Smooth muscle cell (in vitro differentiated cells): ENCODE data around the gene CGB8. TPM values are rescaled to one million over a fixed set of nuclear protein-coding genes. Genes with fewer than 3 reads are reported as not detected.

Experiments
- DNase-seq: peaks from one replicate; lab custom pipeline; 2025; ENCODE audit not compliant: unreplicated experiment; lab: John Stamatoyannopoulos, UW
- H2AFZ ChIP-seq: fragments of 200-600 bp; sonication (generic); 2 replicates; pipeline ENCODE4 v1.6.0; 2016; ENCODE audit warnings: antibody characterized with exemption, low read depth, mild to moderate bottlenecking
- H3F3A ChIP-seq: fragments of 200-600 bp; sonication (generic); 2 replicates; pipeline ENCODE4 v1.6.0; 2017; ENCODE audit warnings: antibody characterized with exemption, low read depth
- H3K27ac ChIP-seq: fragments of 200-600 bp; sonication (generic); 2 replicates; pipeline ENCODE4 v1.5.1; 2016; ENCODE audit warnings: low read depth, mild to moderate bottlenecking
- H3K27me3 ChIP-seq: fragments of 200-600 bp; sonication (generic); 2 replicates; pipeline ENCODE4 v1.6.1; 2016; ENCODE audit warnings: low read depth, mild to moderate bottlenecking
- H3K36me3 ChIP-seq: fragments of 200-600 bp; sonication (generic); 2 replicates; pipeline ENCODE4 v1.5.1; 2016; ENCODE audit warnings: low read depth
- H3K4me1 ChIP-seq: fragments of 200-600 bp; sonication (generic); 2 replicates; pipeline ENCODE4 v1.5.1; 2016; ENCODE audit warnings: low read depth
- H3K4me2 ChIP-seq: fragments of 200-600 bp; sonication (generic); 2 replicates; pipeline ENCODE4 v1.6.0; 2016; ENCODE audit warnings: mild to moderate bottlenecking
- H3K4me3 ChIP-seq: fragments of 200-600 bp; sonication (generic); 2 replicates; pipeline ENCODE4 v1.5.1; 2016; ENCODE audit warnings: mild to moderate bottlenecking
- H3K79me2 ChIP-seq: fragments of 200-600 bp; sonication (generic); 2 replicates; pipeline ENCODE4 v1.6.0; 2016; ENCODE audit warnings: low read depth, mild to moderate bottlenecking
- H3K9ac ChIP-seq: fragments of 200-600 bp; sonication (generic); 2 replicates; pipeline ENCODE4 v1.6.0; 2016; ENCODE audit warnings: low read depth
- H3K9me3 ChIP-seq: fragments of 200-600 bp; sonication (generic); replicated peaks from 2 replicates; pipeline ENCODE4 v1.5.1; 2016; ENCODE audit warnings: low read depth
- H4K20me1 ChIP-seq: fragments of 200-600 bp; sonication (generic); 2 replicates; pipeline ENCODE4 v1.6.0; 2016; ENCODE audit warnings: low read depth
- WGBS: methylation state at CpG from one replicate; pipeline ENCODE4 v1.1.7; 2016; ENCODE audit warnings: low lambda C conversion rate; 5-methylcytosine and 5-hydroxymethylcytosine counted together
- polyA plus RNA-seq: library from polyadenylated mRNA; unstranded; fragments of >200 nt; fragmentation: Nextera tagmentation; extraction: Ambion mirVana; gene quantifications from 2 replicates; pipeline ENCODE4 v1.2.1, GENCODE V29; 2016
- total RNA-seq: library from RNA; depleted of rRNA; stranded (reverse); fragments of >200 nt; gene quantifications from 2 replicates; pipeline ENCODE4 v1.2.3, GENCODE V29; 2014
- TF ChIP-seq, protein P1 (sequence below): fragments of 200-600 bp; sonication (generic); IDR thresholded peaks from 2 replicates; pipeline ENCODE4 v1.5.1; 2017; ENCODE audit warnings: borderline replicate concordance, mild to moderate bottlenecking, antibody characterized with exemption; ENCODE audit not compliant: insufficient read depth, poor library complexity, severe bottlenecking

Gene CGB8
- total and polyA plus RNA-seq, 2 experiments from 2014 or later: 1.0 TPM; not detected in 1

- Histone ChIP-seq H3K4me1 (no peaks in the 10 kb centered on the region), H3K27ac (no peak overlapping the region), H3K27me3 (no peaks in the 10 kb centered on the region), H3K36me3 (no peaks in the 10 kb centered on the region), H3K9ac (no peak overlapping the region), H4K20me1 (no peaks in the 10 kb centered on the region), H2AFZ (no peak overlapping the region), H3K9me3 (no peaks in the 10 kb centered on the region), H3F3A (no peaks in the 10 kb centered on the region), H3K4me2 (no peak overlapping the region), H3K79me2 (no peaks in the 10 kb centered on the region), H3K4me3 (no peak overlapping the region)
- WGBS: 93% methylated on average over 17 of the region's 17 CpGs
- DNase-seq: no peak
- TF ChIP-seq, protein P1, sequence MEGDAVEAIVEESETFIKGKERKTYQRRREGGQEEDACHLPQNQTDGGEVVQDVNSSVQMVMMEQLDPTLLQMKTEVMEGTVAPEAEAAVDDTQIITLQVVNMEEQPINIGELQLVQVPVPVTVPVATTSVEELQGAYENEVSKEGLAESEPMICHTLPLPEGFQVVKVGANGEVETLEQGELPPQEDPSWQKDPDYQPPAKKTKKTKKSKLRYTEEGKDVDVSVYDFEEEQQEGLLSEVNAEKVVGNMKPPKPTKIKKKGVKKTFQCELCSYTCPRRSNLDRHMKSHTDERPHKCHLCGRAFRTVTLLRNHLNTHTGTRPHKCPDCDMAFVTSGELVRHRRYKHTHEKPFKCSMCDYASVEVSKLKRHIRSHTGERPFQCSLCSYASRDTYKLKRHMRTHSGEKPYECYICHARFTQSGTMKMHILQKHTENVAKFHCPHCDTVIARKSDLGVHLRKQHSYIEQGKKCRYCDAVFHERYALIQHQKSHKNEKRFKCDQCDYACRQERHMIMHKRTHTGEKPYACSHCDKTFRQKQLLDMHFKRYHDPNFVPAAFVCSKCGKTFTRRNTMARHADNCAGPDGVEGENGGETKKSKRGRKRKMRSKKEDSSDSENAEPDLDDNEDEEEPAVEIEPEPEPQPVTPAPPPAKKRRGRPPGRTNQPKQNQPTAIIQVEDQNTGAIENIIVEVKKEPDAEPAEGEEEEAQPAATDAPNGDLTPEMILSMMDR: no peak
Measured at GRCh38 chr19:49011194-49011593, 37.7 kb downstream of the CGB8 start.

DNA sequence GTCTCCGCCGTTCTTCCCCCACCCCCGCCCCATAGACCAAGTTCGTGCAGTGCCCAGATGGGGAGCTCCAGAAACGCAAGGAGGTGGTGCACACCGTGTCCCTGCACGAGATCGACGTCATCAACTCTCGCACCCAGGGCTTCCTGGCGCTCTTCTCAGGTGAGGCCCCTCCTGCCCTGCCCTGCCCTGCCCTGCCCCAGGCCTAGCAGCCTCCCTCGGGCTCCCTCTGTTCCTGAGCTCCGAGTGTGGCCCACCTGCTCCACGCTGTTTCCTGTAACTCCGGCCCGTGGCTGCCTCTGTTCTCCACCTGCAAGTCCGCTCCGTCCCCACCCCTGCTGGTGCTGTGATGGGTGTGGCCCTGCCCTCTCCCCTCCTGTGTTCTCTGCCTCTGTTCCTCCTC, 38.5 kb downstream of the CGB8 start:
- Histone ChIP-seq H3K4me1 (no peaks in the 10 kb centered on the region), H3K36me3 (no peaks in the 10 kb centered on the region), H3K27ac (no peak overlapping the region), H3K4me3 (no peak overlapping the region), H3K27me3 (no peaks in the 10 kb centered on the region), H3K9me3 (no peaks in the 10 kb centered on the region), H4K20me1 (no peaks in the 10 kb centered on the region), H3K9ac (no peak overlapping the region), H2AFZ (no peak overlapping the region), H3F3A (no peaks in the 10 kb centered on the region), H3K4me2 (no peak overlapping the region), H3K79me2 (no peaks in the 10 kb centered on the region)
- TF ChIP-seq, protein P1: no peak
- 99% methylated on average over 11 of the region's 18 CpGs for WGBS
- DNase-seq: no peak

- TF ChIP-seq, protein P1: no peak
- 96% methylated on average over 18 of the region's 18 CpGs for WGBS
Measured at GRCh38 chr19:49009828-49010227, 39.1 kb downstream of the CGB8 start.

DNA sequence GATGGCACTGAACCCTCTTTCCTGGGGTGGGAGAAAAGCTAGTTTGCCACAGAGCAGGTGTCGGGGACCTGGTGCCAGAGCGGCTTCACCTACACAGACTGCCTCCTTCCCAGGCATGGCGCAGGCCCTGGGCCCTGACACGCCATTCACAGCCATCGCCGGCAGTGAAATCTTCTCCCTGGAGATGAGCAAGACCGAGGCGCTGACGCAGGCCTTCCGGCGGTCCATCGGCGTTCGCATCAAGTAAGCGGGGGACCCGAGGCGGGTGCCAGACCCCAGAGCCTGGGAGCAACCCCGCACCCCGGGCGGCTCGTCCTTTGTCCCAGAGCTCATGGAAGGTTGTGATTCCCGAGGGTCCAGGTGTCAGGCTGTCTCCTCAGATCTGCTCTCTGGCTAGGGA, 42.0 kb downstream of the CGB8 start:
- H3K9ac ChIP-seq: no peak overlapping the region
- H3K9me3 ChIP-seq: no peaks in the 10 kb centered on the region
- 98% methylated on average over 22 of the region's 22 CpGs for WGBS
- H4K20me1 ChIP-seq: no peaks in the 10 kb centered on the region
- H3K4me2 ChIP-seq: no peak overlapping the region
- no peaks in the 10 kb centered on the region for H3K79me2 ChIP-seq
- H3K4me3 ChIP-seq: no peak overlapping the region
- H3F3A ChIP-seq: no peaks in the 10 kb centered on the region
- no peak for DNase-seq
- H3K4me1 ChIP-seq: no peaks in the 10 kb centered on the region
- H3K36me3 ChIP-seq: no peaks in the 10 kb centered on the region
- H3K27me3 ChIP-seq: no peaks in the 10 kb centered on the region
- H2AFZ ChIP-seq: no peak overlapping the region
- TF ChIP-seq, protein P1: no peak
- H3K27ac ChIP-seq: no peak overlapping the region

More at GRCh38 chr19:49009828-49010227, 39.1 kb downstream of the CGB8 start:
- no peak overlapping the region for H3K9ac ChIP-seq
- H3K9me3 ChIP-seq: no peaks in the 10 kb centered on the region
- H3K79me2 ChIP-seq: no peaks in the 10 kb centered on the region
- H3K4me2 ChIP-seq: no peak overlapping the region
- no peak overlapping the region for H2AFZ ChIP-seq
- no peaks in the 10 kb centered on the region for H3F3A ChIP-seq
- H3K4me1 ChIP-seq: no peaks in the 10 kb centered on the region
- no peak for DNase-seq
- H4K20me1 ChIP-seq: no peaks in the 10 kb centered on the region
- H3K36me3 ChIP-seq: no peaks in the 10 kb centered on the region
- no peak overlapping the region for H3K27ac ChIP-seq
- no peaks in the 10 kb centered on the region for H3K27me3 ChIP-seq
- H3K4me3 ChIP-seq: no peak overlapping the region
